Measurements from ENCODE around the gene ALG3. TPM values are rescaled to one million over a fixed set of nuclear protein-coding genes. Genes with fewer than 3 reads are reported as not detected.

ALG3 gene
- total RNA-seq, 1 donor from 2014 or later: 46.2 TPM

GRCh38 chr3:184196536-184196935 is 52.2 kb downstream of the ALG3 start:
- DNase-seq (ENCODE audit: low spot score): no peak

- DNase-seq (ENCODE audit: low spot score): no peak
Observed at GRCh38 chr3:184193991-184194539, 54.7 kb downstream of the ALG3 start.

- DNase-seq (ENCODE audit: low spot score): no peak
Observed at GRCh38 chr3:184192889-184193288, 55.9 kb downstream of the ALG3 start.

Other genes starting within 250 kb of the ALG3 start
- gene ABCC5, start 231.1 kb downstream of the ALG3 start, total RNA-seq: 119 TPM
- not detected for gene HTR3D, start 217.2 kb downstream of the ALG3 start, total RNA-seq
- gene HTR3C, start 195.9 kb downstream of the ALG3 start, total RNA-seq: not detected
- not detected for gene HTR3E, start 151.9 kb downstream of the ALG3 start, total RNA-seq
- gene EIF2B5, start 113.6 kb downstream of the ALG3 start, total RNA-seq: 48.6 TPM
- gene DVL3, start 93.6 kb downstream of the ALG3 start, total RNA-seq: 61.1 TPM
- gene AP2M1, start 74.1 kb downstream of the ALG3 start, total RNA-seq: 243 TPM
- 77.6 TPM for gene ABCF3, start 62.8 kb downstream of the ALG3 start, total RNA-seq
- gene VWA5B2, start 19.4 kb downstream of the ALG3 start, total RNA-seq: not detected
- 3.1 TPM for gene EEF1AKMT4, start 710 bp upstream of the ALG3 start, total RNA-seq
- gene CAMK2N2, start 12.6 kb upstream of the ALG3 start, total RNA-seq: not detected
- gene ECE2, start 27.1 kb upstream of the ALG3 start, total RNA-seq: 0.81 TPM
- 136 TPM for gene PSMD2, start 50.3 kb upstream of the ALG3 start, total RNA-seq
- 351 TPM for gene EIF4G1, start 65.6 kb upstream of the ALG3 start, total RNA-seq
- gene FAM131A, start 88.6 kb upstream of the ALG3 start, total RNA-seq: 13.5 TPM
- 11.7 TPM for gene CLCN2, start 112.6 kb upstream of the ALG3 start, total RNA-seq
- 79.6 TPM for gene POLR2H, start 112.7 kb upstream of the ALG3 start, total RNA-seq
- 0.89 TPM for gene THPO, start 129.2 kb upstream of the ALG3 start, total RNA-seq
- gene CHRD, start 131.1 kb upstream of the ALG3 start, total RNA-seq: 16.8 TPM

All from ureter (tissue), 1 donor.